ENCODE data around the gene TIMM50.

Gene TIMM50

DNA sequence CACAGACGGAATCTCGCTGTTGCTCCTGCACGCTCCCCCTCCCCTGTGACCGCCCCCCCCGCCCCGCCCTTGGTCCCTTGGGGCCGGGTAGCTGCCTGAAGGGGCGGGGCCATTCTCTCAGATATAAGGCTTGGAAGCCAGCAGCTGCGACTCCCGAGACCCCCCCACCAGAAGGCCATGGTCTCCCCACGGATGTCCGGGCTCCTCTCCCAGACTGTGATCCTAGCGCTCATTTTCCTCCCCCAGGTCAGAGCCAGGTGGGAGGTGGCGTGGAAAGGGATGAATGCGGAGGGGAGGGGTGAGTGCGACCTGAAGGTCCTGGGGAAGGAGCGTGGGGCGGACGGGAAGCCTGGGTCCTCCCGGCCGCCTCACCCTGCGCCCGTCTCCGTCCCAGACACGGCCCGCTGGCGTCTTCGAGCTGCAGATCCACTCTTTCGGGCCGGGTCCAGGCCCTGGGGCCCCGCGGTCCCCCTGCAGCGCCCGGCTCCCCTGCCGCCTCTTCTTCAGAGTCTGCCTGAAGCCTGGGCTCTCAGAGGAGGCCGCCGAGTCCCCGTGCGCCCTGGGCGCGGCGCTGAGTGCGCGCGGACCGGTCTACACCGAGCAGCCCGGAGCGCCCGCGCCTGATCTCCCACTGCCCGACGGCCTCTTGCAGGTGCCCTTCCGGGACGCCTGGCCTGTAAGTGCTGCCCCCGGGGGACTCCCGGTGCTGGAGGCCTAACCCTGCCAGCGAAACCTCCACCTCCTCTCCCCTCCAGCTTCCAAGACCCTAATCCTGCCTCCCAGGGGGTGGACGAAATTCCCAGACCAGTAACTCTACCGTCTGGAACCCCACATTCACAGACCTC is 18.4 kb downstream of the TIMM50 start, which contains the start of gene DLL3:
DLL3 (plus strand) TSS at position 150 of the 845 bp plus-strand sequence; CDS start at position 178, 28 bp downstream.
- TF ChIP-seq, protein P1, sequence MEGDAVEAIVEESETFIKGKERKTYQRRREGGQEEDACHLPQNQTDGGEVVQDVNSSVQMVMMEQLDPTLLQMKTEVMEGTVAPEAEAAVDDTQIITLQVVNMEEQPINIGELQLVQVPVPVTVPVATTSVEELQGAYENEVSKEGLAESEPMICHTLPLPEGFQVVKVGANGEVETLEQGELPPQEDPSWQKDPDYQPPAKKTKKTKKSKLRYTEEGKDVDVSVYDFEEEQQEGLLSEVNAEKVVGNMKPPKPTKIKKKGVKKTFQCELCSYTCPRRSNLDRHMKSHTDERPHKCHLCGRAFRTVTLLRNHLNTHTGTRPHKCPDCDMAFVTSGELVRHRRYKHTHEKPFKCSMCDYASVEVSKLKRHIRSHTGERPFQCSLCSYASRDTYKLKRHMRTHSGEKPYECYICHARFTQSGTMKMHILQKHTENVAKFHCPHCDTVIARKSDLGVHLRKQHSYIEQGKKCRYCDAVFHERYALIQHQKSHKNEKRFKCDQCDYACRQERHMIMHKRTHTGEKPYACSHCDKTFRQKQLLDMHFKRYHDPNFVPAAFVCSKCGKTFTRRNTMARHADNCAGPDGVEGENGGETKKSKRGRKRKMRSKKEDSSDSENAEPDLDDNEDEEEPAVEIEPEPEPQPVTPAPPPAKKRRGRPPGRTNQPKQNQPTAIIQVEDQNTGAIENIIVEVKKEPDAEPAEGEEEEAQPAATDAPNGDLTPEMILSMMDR (conservative IDR thresholded peaks at IDR 0.05; ENCODE audit: control insufficient read depth, insufficient read depth, low read depth, low read length) = no peak
- DNase-seq (ENCODE audit: low read depth) = no peak
- H3K4me3 ChIP-seq (ENCODE audit: control insufficient read depth, low read depth, low read length) = no peak within 1 kb of the TSS

GRCh38 chr19:39499932-39500331 is 19.3 kb downstream of the TIMM50 start:
- no peak for DNase-seq (ENCODE audit: low read depth)
- TF ChIP-seq, protein P1 (conservative IDR thresholded peaks at IDR 0.05; ENCODE audit: control insufficient read depth, insufficient read depth, low read depth, low read length) = no peak

DNA sequence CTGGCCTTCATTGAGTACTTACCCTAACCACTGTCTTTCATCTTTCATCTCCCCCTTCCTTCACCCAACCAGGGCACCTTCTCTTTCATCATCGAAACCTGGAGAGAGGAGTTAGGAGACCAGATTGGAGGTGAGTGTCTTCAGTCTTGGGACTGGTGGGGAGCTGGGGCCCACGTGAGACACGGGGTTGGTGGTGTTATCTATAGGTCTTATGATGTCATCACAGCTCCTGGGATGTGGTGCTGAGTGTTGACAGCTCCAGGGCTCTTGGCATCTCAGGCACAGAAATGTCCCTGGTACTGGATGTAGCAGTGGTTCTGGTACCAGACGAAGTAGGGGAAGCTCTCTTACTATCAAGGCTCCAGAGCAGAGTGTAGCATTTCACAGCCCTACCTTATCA is 19.9 kb downstream of the TIMM50 start:
- TF ChIP-seq, protein P1 (conservative IDR thresholded peaks at IDR 0.05; ENCODE audit: control insufficient read depth, insufficient read depth, low read depth, low read length) = no peak
- no peak overlapping the region for H3K4me3 ChIP-seq (ENCODE audit: control insufficient read depth, low read depth, low read length)
- no peak for DNase-seq (ENCODE audit: low read depth)

More at GRCh38 chr19:39499932-39500331, 19.3 kb downstream of the TIMM50 start:
- H3K4me3 ChIP-seq (ENCODE audit: control insufficient read depth, low read depth, low read length) = no peak overlapping the region

GRCh38 chr19:39501340-39501739 is 20.7 kb downstream of the TIMM50 start:
- TF ChIP-seq, protein P1 (conservative IDR thresholded peaks at IDR 0.05; ENCODE audit: control insufficient read depth, insufficient read depth, low read depth, low read length) = no peak
- DNase-seq (ENCODE audit: low read depth) = no peak
- H3K4me3 ChIP-seq (ENCODE audit: control insufficient read depth, low read depth, low read length) = no peak overlapping the region

- TF ChIP-seq, protein P1 (conservative IDR thresholded peaks at IDR 0.05; ENCODE audit: control insufficient read depth, insufficient read depth, low read depth, low read length) = peak; percentile 25
- H3K4me3 ChIP-seq (ENCODE audit: control insufficient read depth, low read depth, low read length) = no peak overlapping the region
- DNase-seq (ENCODE audit: low read depth) = peak; percentile 70
These were observed 22.2 kb downstream of the TIMM50 start for GRCh38 chr19:39502640-39503417.

GRCh38 chr19:39506598-39506943 is 25.9 kb downstream of the TIMM50 start:
- H3K4me3 ChIP-seq (ENCODE audit: control insufficient read depth, low read depth, low read length) = no peak overlapping the region
- TF ChIP-seq, protein P1 (conservative IDR thresholded peaks at IDR 0.05; ENCODE audit: control insufficient read depth, insufficient read depth, low read depth, low read length) = no peak
- no peak for DNase-seq (ENCODE audit: low read depth)
